ENCODE results near the gene WEE1. TPM values are rescaled to one million over a fixed set of nuclear protein-coding genes. Genes with fewer than 3 reads are reported as not detected.
"Not testable (repeated sequence)": the region's sequence is repeated elsewhere in the genome, so short reads cannot be mapped to it uniquely, and the experiment has no call there.

WEE1 gene
- total and polyA plus RNA-seq, 2 experiments from 2014 or later: 79.2 to 101 TPM

GRCh38 chr11:9533736-9534473 lies 39.6 kb upstream of the WEE1 start:
- no peaks in the 10 kb centered on the region for H3K79me2 ChIP-seq
- DNase-seq (ENCODE audit: low spot score): no peak
- peak overlapping the region; percentile 27 for H3K4me2 ChIP-seq
- no peaks in the 10 kb centered on the region for H3K27me3 ChIP-seq
- WGBS (ENCODE audit: low lambda C conversion rate, missing lambda C conversion rate): 63% methylated on average over 5 of the region's 5 CpGs
- peak overlapping the region; percentile 29 for H2AFZ ChIP-seq
- no peaks in the 10 kb centered on the region for H4K20me1 ChIP-seq (ENCODE audit: insufficient read depth, poor library complexity, severe bottlenecking)
- H3K36me3 ChIP-seq (replicated peaks; ENCODE audit: insufficient read depth, low read depth): no peaks in the 10 kb centered on the region
- H3K9me3 ChIP-seq (ENCODE audit: low read depth): no peaks in the 10 kb centered on the region
- no peaks in the 10 kb centered on the region for H3K9me2 ChIP-seq (replicated peaks; ENCODE audit: insufficient read depth)
- no peak overlapping the region for H3K4me3 ChIP-seq
- TF ChIP-seq EZH2 (IDR thresholded peaks at IDR 0.05; ENCODE audit: borderline replicate concordance) (no peak), EZH2phosphoT487 (IDR thresholded peaks at IDR 0.05; ENCODE audit: low read depth, severe bottlenecking, unreplicated experiment) (no peak), CTCF (IDR thresholded peaks at IDR 0.05; ENCODE audit: poor library complexity) (no peak)
- peaks cover 32% of the 10 kb centered on the region for H3K4me1 ChIP-seq (ENCODE audit: insufficient read depth)
- H3K27ac ChIP-seq: peak overlapping the region; percentile 8

GRCh38 chr11:9535189-9535781 lies 38.2 kb upstream of the WEE1 start:
- Histone ChIP-seq H3K27ac (no peak overlapping the region), H4K20me1 (ENCODE audit: insufficient read depth, poor library complexity, severe bottlenecking) (no peaks in the 10 kb centered on the region), H3K9me2 (replicated peaks; ENCODE audit: insufficient read depth) (no peaks in the 10 kb centered on the region), H3K4me1 (ENCODE audit: insufficient read depth) (peaks cover 18% of the 10 kb centered on the region), H3K4me3 (no peak overlapping the region), H3K79me2 (no peaks in the 10 kb centered on the region), H3K36me3 (replicated peaks; ENCODE audit: insufficient read depth, low read depth) (no peaks in the 10 kb centered on the region), H3K27me3 (no peaks in the 10 kb centered on the region), H3K9me3 (ENCODE audit: low read depth) (no peaks in the 10 kb centered on the region), H2AFZ (no peak overlapping the region), H3K4me2 (no peak overlapping the region)
- WGBS (ENCODE audit: low lambda C conversion rate, missing lambda C conversion rate): 75% methylated on average over 6 of the region's 6 CpGs
- peak; percentile 59 for DNase-seq (ENCODE audit: low spot score)
- TF ChIP-seq CTCF (IDR thresholded peaks at IDR 0.05; ENCODE audit: poor library complexity): peak; percentile 52
- TF ChIP-seq EZH2 (IDR thresholded peaks at IDR 0.05; ENCODE audit: borderline replicate concordance): no peak

- Histone ChIP-seq H3K4me1 (ENCODE audit: insufficient read depth) (peaks cover 4% of the 10 kb centered on the region), H3K36me3 (replicated peaks; ENCODE audit: insufficient read depth, low read depth) (no peaks in the 10 kb centered on the region), H3K27me3 (no peaks in the 10 kb centered on the region), H2AFZ (no peak overlapping the region), H3K4me2 (no peak overlapping the region), H3K4me3 (no peak overlapping the region), H3K9me3 (ENCODE audit: low read depth) (no peaks in the 10 kb centered on the region), H3K79me2 (no peaks in the 10 kb centered on the region), H3K27ac (no peak overlapping the region), H3K9me2 (replicated peaks; ENCODE audit: insufficient read depth) (no peaks in the 10 kb centered on the region), H4K20me1 (ENCODE audit: insufficient read depth, poor library complexity, severe bottlenecking) (no peaks in the 10 kb centered on the region)
- 86% methylated on average over 2 of the region's 2 CpGs for WGBS (ENCODE audit: low lambda C conversion rate, missing lambda C conversion rate)
- no peak for TF ChIP-seq EZH2phosphoT487 (IDR thresholded peaks at IDR 0.05; ENCODE audit: low read depth, severe bottlenecking, unreplicated experiment)
- no peak for TF ChIP-seq CTCF (IDR thresholded peaks at IDR 0.05; ENCODE audit: poor library complexity)
- TF ChIP-seq EZH2 (IDR thresholded peaks at IDR 0.05; ENCODE audit: borderline replicate concordance): no peak
- no peak for DNase-seq (ENCODE audit: low spot score)
Measured at GRCh38 chr11:9538548-9538947, 34.9 kb upstream of the WEE1 start.

GRCh38 chr11:9549216-9549615 lies 24.3 kb upstream of the WEE1 start:
- H4K20me1 ChIP-seq (ENCODE audit: insufficient read depth, poor library complexity, severe bottlenecking); H3K4me3 ChIP-seq; H3K36me3 ChIP-seq (replicated peaks; ENCODE audit: insufficient read depth, low read depth); DNase-seq (ENCODE audit: low spot score); H3K4me1 ChIP-seq (ENCODE audit: insufficient read depth); H3K79me2 ChIP-seq; H3K9me2 ChIP-seq (replicated peaks; ENCODE audit: insufficient read depth); H3K9me3 ChIP-seq (ENCODE audit: low read depth); H3K27me3 ChIP-seq; H2AFZ ChIP-seq; H3K4me2 ChIP-seq: not testable (repeated sequence)
- WGBS (ENCODE audit: low lambda C conversion rate, missing lambda C conversion rate): 92% methylated on average over 5 of the region's 5 CpGs
- peak overlapping the region; percentile 65 for H3K27ac ChIP-seq

Data from hepatocyte (in vitro differentiated cells).